UCSD-AML1 (cell line): ENCODE measurements around the gene KRTAP12-1.
"Not testable (repeated sequence)": the region's sequence is repeated elsewhere in the genome, so short reads cannot be mapped to it uniquely, and the experiment has no call there.

Experiments used
- DNase-seq: peaks from one replicate; lab custom pipeline; 2025; ENCODE audit not compliant: unreplicated experiment; lab: John Stamatoyannopoulos, UW

KRTAP12-1 gene

GRCh38 chr21:44699502-44700001 lies 17.6 kb upstream of the KRTAP12-1 start:
- no peak for DNase-seq

- no peak for DNase-seq
Measured at GRCh38 chr21:44697811-44698734, 16.1 kb upstream of the KRTAP12-1 start.

- DNase-seq, result not testable (repeated sequence)
Measured at GRCh38 chr21:44697172-44697810, 15.3 kb upstream of the KRTAP12-1 start, which contains the start of gene KRTAP10-12. KRTAP10-12 (plus strand) TSS chr21:44697172; CDS start chr21:44697202, 30 bp downstream.

GRCh38 chr21:44696572-44696971 lies 14.6 kb upstream of the KRTAP12-1 start:
- DNase-seq, result no peak

- DNase-seq, result no peak
Measured at GRCh38 chr21:44695641-44696040, 13.7 kb upstream of the KRTAP12-1 start.

GRCh38 chr21:44695184-44695583 lies 13.2 kb upstream of the KRTAP12-1 start:
- no peak for DNase-seq

GRCh38 chr21:44694776-44695175 lies 12.8 kb upstream of the KRTAP12-1 start:
- DNase-seq, result no peak

- DNase-seq, result no peak
Measured at GRCh38 chr21:44692798-44693512, 11.0 kb upstream of the KRTAP12-1 start.

GRCh38 chr21:44691686-44692085 lies 9.7 kb upstream of the KRTAP12-1 start:
- DNase-seq, result no peak

- DNase-seq, result not testable (repeated sequence)
Measured at GRCh38 chr21:44689740-44690139, 7.8 kb upstream of the KRTAP12-1 start.

GRCh38 chr21:44687671-44688070 lies 5.7 kb upstream of the KRTAP12-1 start:
- DNase-seq, result no peak

GRCh38 chr21:44686843-44687561 lies 5.0 kb upstream of the KRTAP12-1 start:
- DNase-seq, result no peak

GRCh38 chr21:44686000-44686781 lies 4.2 kb upstream of the KRTAP12-1 start:
- DNase-seq, result no peak

GRCh38 chr21:44685050-44685449 lies 3.1 kb upstream of the KRTAP12-1 start:
- DNase-seq, result not testable (repeated sequence)

- no peak for DNase-seq
Measured at GRCh38 chr21:44684483-44684882, 2.5 kb upstream of the KRTAP12-1 start.

GRCh38 chr21:44684077-44684476 lies 2.1 kb upstream of the KRTAP12-1 start:
- DNase-seq, result no peak

GRCh38 chr21:44682580-44683151 lies 703 bp upstream of the KRTAP12-1 start:
- no peak for DNase-seq

GRCh38 chr21:44681152-44681551 lies 811 bp downstream of the KRTAP12-1 start:
- DNase-seq, result no peak

- no peak for DNase-seq
Measured at GRCh38 chr21:44677881-44678280, 4.1 kb downstream of the KRTAP12-1 start.
